Cortex of kidney (tissue), 1 donor: ENCODE data around the gene MUC4.
"Not testable (repeated sequence)": the region's sequence is repeated elsewhere in the genome, so short reads cannot be mapped to it uniquely, and the experiment has no call there.

Experiments used
- DNase-seq: peaks from one replicate; lab custom pipeline; 2025; lab: John Stamatoyannopoulos, UW

The MUC4 gene

GRCh38 chr3:195810455-195810845 lies 1.3 kb downstream of the MUC4 start:
- DNase-seq = no peak

- no peak for DNase-seq
Observed at GRCh38 chr3:195809796-195810454, 1.8 kb downstream of the MUC4 start.

- no peak for DNase-seq
Observed at GRCh38 chr3:195809291-195809785, 2.4 kb downstream of the MUC4 start.

- no peak for DNase-seq
Observed at GRCh38 chr3:195808741-195809290, 2.9 kb downstream of the MUC4 start.

GRCh38 chr3:195807681-195808121 lies 4.0 kb downstream of the MUC4 start:
- no peak for DNase-seq

GRCh38 chr3:195806916-195807231 lies 4.9 kb downstream of the MUC4 start:
- DNase-seq = no peak

- DNase-seq = no peak
Observed at GRCh38 chr3:195806211-195806915, 5.4 kb downstream of the MUC4 start.

GRCh38 chr3:195805588-195805987 lies 6.1 kb downstream of the MUC4 start:
- not testable (repeated sequence) for DNase-seq

- DNase-seq = no peak
Observed at GRCh38 chr3:195805181-195805580, 6.5 kb downstream of the MUC4 start.

- no peak for DNase-seq
Observed at GRCh38 chr3:195803289-195803908, 8.3 kb downstream of the MUC4 start.

GRCh38 chr3:195802795-195803194 lies 8.9 kb downstream of the MUC4 start:
- DNase-seq = no peak

- no peak for DNase-seq
Observed at GRCh38 chr3:195802261-195802701, 9.4 kb downstream of the MUC4 start.

GRCh38 chr3:195801251-195802183 lies 10.2 kb downstream of the MUC4 start:
- DNase-seq = no peak

GRCh38 chr3:195800240-195800639 lies 11.5 kb downstream of the MUC4 start:
- DNase-seq = no peak

GRCh38 chr3:195796795-195797194 lies 14.9 kb downstream of the MUC4 start:
- no peak for DNase-seq

GRCh38 chr3:195794708-195795107 lies 17.0 kb downstream of the MUC4 start:
- no peak for DNase-seq

- DNase-seq = not testable (repeated sequence)
Observed at GRCh38 chr3:195792621-195793020, 19.1 kb downstream of the MUC4 start.

GRCh38 chr3:195790901-195791300 lies 20.8 kb downstream of the MUC4 start:
- no peak for DNase-seq

GRCh38 chr3:195788711-195789581 lies 22.8 kb downstream of the MUC4 start:
- no peak for DNase-seq

- DNase-seq = not testable (repeated sequence)
Observed at GRCh38 chr3:195785781-195786405, 25.8 kb downstream of the MUC4 start.
